Inflammatory macrophage (primary cell): Measurements from ENCODE around the gene OAF.

Experiments used
- DNase-seq, 2 donors: peaks; one replicate each; pipeline ENCODE4 v3.0.0-alpha.2; 2020 to 2022

OAF gene

GRCh38 chr11:120184371-120184945 lies 26.4 kb upstream of the OAF start:
- DNase-seq = no peak

- no peak for DNase-seq
These were observed 25.7 kb upstream of the OAF start for GRCh38 chr11:120184946-120185705.

GRCh38 chr11:120185706-120186455 lies 25.0 kb upstream of the OAF start:
- no peak for DNase-seq

GRCh38 chr11:120186456-120186773 lies 24.4 kb upstream of the OAF start:
- DNase-seq = no peak

- no peak for DNase-seq
These were observed 23.8 kb upstream of the OAF start for GRCh38 chr11:120186774-120187591.

GRCh38 chr11:120188371-120188770 lies 22.5 kb upstream of the OAF start:
- DNase-seq = no peak

GRCh38 chr11:120188811-120189455 lies 21.9 kb upstream of the OAF start:
- DNase-seq = no peak

- DNase-seq = no peak
These were observed 19.8 kb upstream of the OAF start for GRCh38 chr11:120191058-120191457.

- DNase-seq = no peak
These were observed 17.8 kb upstream of the OAF start for GRCh38 chr11:120192831-120193625.

GRCh38 chr11:120194166-120194565 lies 16.7 kb upstream of the OAF start:
- DNase-seq = no peak

- DNase-seq = no peak
These were observed 15.1 kb upstream of the OAF start for GRCh38 chr11:120195601-120196320.

GRCh38 chr11:120196826-120197225 lies 14.0 kb upstream of the OAF start:
- DNase-seq = no peak

- DNase-seq = no peak
These were observed 13.5 kb upstream of the OAF start for GRCh38 chr11:120197251-120197891.

GRCh38 chr11:120197977-120198376 lies 12.9 kb upstream of the OAF start:
- DNase-seq = no peak

- DNase-seq = no peak
These were observed 12.4 kb upstream of the OAF start for GRCh38 chr11:120198403-120198786.

- DNase-seq = no peak
These were observed 11.9 kb upstream of the OAF start for GRCh38 chr11:120198787-120199469.

GRCh38 chr11:120199613-120200012 lies 11.2 kb upstream of the OAF start:
- no peak for DNase-seq

- no peak for DNase-seq
These were observed 10.2 kb upstream of the OAF start for GRCh38 chr11:120200677-120201076.

- no peak for DNase-seq
These were observed 9.2 kb upstream of the OAF start for GRCh38 chr11:120201653-120202052.

GRCh38 chr11:120203626-120204025 lies 7.2 kb upstream of the OAF start:
- no peak for DNase-seq
